HG03064 (cell line): Measurements from ENCODE around the gene SERAC1.

Experiments
- ATAC-seq: cut with Tn5 transposase; IDR thresholded peaks from one replicate; pipeline ENCODE4 v1.9.1; 2021; ENCODE audit warnings: low read depth; ENCODE audit not compliant: unreplicated experiment

The SERAC1 gene

GRCh38 chr6:158083455-158084325 is 84.4 kb downstream of the SERAC1 start:
- ATAC-seq = no peak

GRCh38 chr6:158081657-158081935 is 86.5 kb downstream of the SERAC1 start:
- no peak for ATAC-seq

- no peak for ATAC-seq
Measured at GRCh38 chr6:158080849-158081656, 87.0 kb downstream of the SERAC1 start.

- ATAC-seq = no peak
Measured at GRCh38 chr6:158078320-158078719, 89.7 kb downstream of the SERAC1 start.

- no peak for ATAC-seq
Measured at GRCh38 chr6:158077676-158078075, 90.4 kb downstream of the SERAC1 start.

- no peak for ATAC-seq
Measured at GRCh38 chr6:158076548-158076947, 91.5 kb downstream of the SERAC1 start.

GRCh38 chr6:158073776-158074175 is 94.3 kb downstream of the SERAC1 start:
- no peak for ATAC-seq

- ATAC-seq = no peak
Measured at GRCh38 chr6:158072083-158072721, 95.9 kb downstream of the SERAC1 start.

- ATAC-seq = no peak
Measured at GRCh38 chr6:158071121-158072082, 96.7 kb downstream of the SERAC1 start.

- ATAC-seq = no peak
Measured at GRCh38 chr6:158070513-158070912, 97.5 kb downstream of the SERAC1 start.

- ATAC-seq = no peak
Measured at GRCh38 chr6:158069800-158070195, 98.3 kb downstream of the SERAC1 start.

- no peak for ATAC-seq
Measured at GRCh38 chr6:158068893-158069799, 98.9 kb downstream of the SERAC1 start.

- no peak for ATAC-seq
Measured at GRCh38 chr6:158068156-158068892, 99.7 kb downstream of the SERAC1 start.

- ATAC-seq = no peak
Measured at GRCh38 chr6:158067436-158068015, 100.5 kb downstream of the SERAC1 start.

- ATAC-seq = no peak
Measured at GRCh38 chr6:158066136-158066781, 101.8 kb downstream of the SERAC1 start.

- no peak for ATAC-seq
Measured at GRCh38 chr6:158064725-158065251, 103.3 kb downstream of the SERAC1 start.

GRCh38 chr6:158063736-158064135 is 104.3 kb downstream of the SERAC1 start:
- no peak for ATAC-seq
